ENCODE data around the gene CCDC92B.

Gene CCDC92B

GRCh38 chr17:2797226-2797625, 47.8 kb upstream of the CCDC92B start:
- no peak overlapping the region for H3K4me2 ChIP-seq (ENCODE audit: low read length)
- no peak overlapping the region for H2AFZ ChIP-seq (ENCODE audit: low read depth, low read length)
- H3K79me2 ChIP-seq (ENCODE audit: low read length) = no peaks in the 10 kb centered on the region
- H3K27ac ChIP-seq (ENCODE audit: low read length) = no peak overlapping the region
- no peaks in the 10 kb centered on the region for H3K36me3 ChIP-seq (replicated peaks; ENCODE audit: low read depth, low read length)
- H3K4me3 ChIP-seq (ENCODE audit: low read length) = no peak overlapping the region
- H3K9ac ChIP-seq (ENCODE audit: low read length) = no peak overlapping the region
- H3K9me3 ChIP-seq (ENCODE audit: insufficient read depth, low read length) = no peaks in the 10 kb centered on the region
- TF ChIP-seq EZH2phosphoT487 (IDR thresholded peaks at IDR 0.05; ENCODE audit: low read depth) (no peak), CTCF (IDR thresholded peaks at IDR 0.05; ENCODE audit: low read depth, low read length) (no peak)
- H3K27me3 ChIP-seq (ENCODE audit: low read depth, low read length) = 0 out of 2 replicates have a peak, but pooled peaks cover 3% of the 10 kb centered on the region
- no peaks in the 10 kb centered on the region for H3K4me1 ChIP-seq (ENCODE audit: low read length)
- no peaks in the 10 kb centered on the region for H4K20me1 ChIP-seq (ENCODE audit: insufficient read depth, low read length)

GRCh38 chr17:2796164-2797125, 47.0 kb upstream of the CCDC92B start, which contains the start of gene RAP1GAP2:
RAP1GAP2 (plus strand) TSS chr17:2796438; CDS start chr17:2796528, 90 bp downstream.
- peaks cover under 1% of the 10 kb centered on the region; the same call in 1 of the 2 replicates for H3K27me3 ChIP-seq (ENCODE audit: low read depth, low read length)
- H2AFZ ChIP-seq (ENCODE audit: low read depth, low read length) = no peak within 1 kb of the TSS
- H3K4me1 ChIP-seq (ENCODE audit: low read length) = no peaks in the 10 kb centered on the region
- H3K36me3 ChIP-seq (replicated peaks; ENCODE audit: low read depth, low read length) = no peaks in the 10 kb centered on the region
- H3K27ac ChIP-seq (ENCODE audit: low read length) = no peak within 1 kb of the TSS
- H3K9ac ChIP-seq (ENCODE audit: low read length) = no peak within 1 kb of the TSS
- no peak within 1 kb of the TSS for H3K4me2 ChIP-seq (ENCODE audit: low read length)
- no peaks in the 10 kb centered on the region for H3K79me2 ChIP-seq (ENCODE audit: low read length)
- no peaks in the 10 kb centered on the region for H3K9me3 ChIP-seq (ENCODE audit: insufficient read depth, low read length)
- TF ChIP-seq EZH2phosphoT487 (IDR thresholded peaks at IDR 0.05; ENCODE audit: low read depth) (no peak), CTCF (IDR thresholded peaks at IDR 0.05; ENCODE audit: low read depth, low read length) (no peak)
- no peak within 1 kb of the TSS for H3K4me3 ChIP-seq (ENCODE audit: low read length)
- H4K20me1 ChIP-seq (ENCODE audit: insufficient read depth, low read length) = no peaks in the 10 kb centered on the region

DNA sequence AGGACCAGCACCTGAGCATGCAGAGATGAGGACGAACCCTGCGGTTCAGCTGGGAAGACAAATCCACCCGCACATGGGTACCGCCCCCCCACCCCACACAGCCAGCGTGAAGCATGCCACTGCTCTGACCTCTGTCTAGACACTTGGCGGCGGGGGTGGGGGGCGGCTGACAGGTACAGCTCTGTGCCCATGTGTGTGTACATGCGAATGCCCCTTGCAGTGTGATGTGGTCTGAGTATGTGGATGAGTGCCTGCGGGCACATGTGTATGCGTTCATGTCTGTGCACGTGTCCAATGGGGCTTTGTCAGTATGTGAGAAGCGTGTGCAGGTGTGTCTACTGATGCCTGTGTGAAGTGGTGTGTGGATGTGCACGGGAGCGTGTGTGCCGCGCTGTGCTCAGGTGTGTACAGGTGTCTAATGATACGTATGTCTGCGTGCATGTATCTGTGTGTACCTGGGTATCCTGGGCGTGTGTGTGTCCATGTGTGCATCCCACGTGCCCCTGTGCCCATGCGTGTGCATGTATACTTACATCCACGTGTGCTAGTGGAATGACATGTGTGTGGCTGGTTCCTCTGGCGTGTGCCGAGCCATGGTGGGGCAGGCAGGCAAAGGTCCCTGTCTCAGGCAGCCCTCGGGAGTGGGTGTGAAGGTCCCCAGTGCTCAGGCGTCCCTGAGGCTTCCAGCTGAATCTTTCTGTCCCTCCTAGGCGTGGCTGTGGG, 46.1 kb upstream of the CCDC92B start:
- peaks cover 5% of the 10 kb centered on the region for H3K27me3 ChIP-seq (ENCODE audit: low read depth, low read length)
- no peak overlapping the region for H2AFZ ChIP-seq (ENCODE audit: low read depth, low read length)
- no peak for TF ChIP-seq CTCF (IDR thresholded peaks at IDR 0.05; ENCODE audit: low read depth, low read length)
- TF ChIP-seq EZH2phosphoT487 (IDR thresholded peaks at IDR 0.05; ENCODE audit: low read depth) = no peak
- no peaks in the 10 kb centered on the region for H3K79me2 ChIP-seq (ENCODE audit: low read length)
- H3K36me3 ChIP-seq (replicated peaks; ENCODE audit: low read depth, low read length) = no peaks in the 10 kb centered on the region
- no peaks in the 10 kb centered on the region for H3K9me3 ChIP-seq (ENCODE audit: insufficient read depth, low read length)
- H3K4me3 ChIP-seq (ENCODE audit: low read length) = no peak overlapping the region
- no peaks in the 10 kb centered on the region for H4K20me1 ChIP-seq (ENCODE audit: insufficient read depth, low read length)
- no peak overlapping the region for H3K27ac ChIP-seq (ENCODE audit: low read length)
- H3K4me1 ChIP-seq (ENCODE audit: low read length) = no peaks in the 10 kb centered on the region
- H3K4me2 ChIP-seq (ENCODE audit: low read length) = no peak overlapping the region
- no peak overlapping the region for H3K9ac ChIP-seq (ENCODE audit: low read length)

Data from OCI-LY3 (cell line).